Measurements from ENCODE around the gene THUMPD2.

The THUMPD2 gene

DNA sequence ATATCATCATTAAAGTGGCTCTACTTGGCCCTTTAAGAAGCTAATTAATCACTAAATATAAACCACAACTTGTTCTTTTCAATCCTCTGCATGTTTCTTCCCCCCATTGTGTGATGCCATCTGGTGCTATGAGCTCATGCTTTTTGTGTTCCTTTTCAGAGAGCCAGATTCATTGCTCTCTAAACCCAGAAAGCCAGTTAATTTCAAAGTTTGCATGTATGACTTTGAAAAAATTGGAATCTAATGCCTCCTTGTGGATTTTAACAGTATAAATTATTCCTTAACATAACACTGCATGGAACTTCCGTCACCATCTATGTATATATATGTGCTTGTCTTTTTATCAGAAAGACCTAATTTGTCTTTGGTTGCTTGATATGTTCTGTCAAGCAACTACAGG, 82.2 kb downstream of the THUMPD2 start:
- TF ChIP-seq, protein P1, sequence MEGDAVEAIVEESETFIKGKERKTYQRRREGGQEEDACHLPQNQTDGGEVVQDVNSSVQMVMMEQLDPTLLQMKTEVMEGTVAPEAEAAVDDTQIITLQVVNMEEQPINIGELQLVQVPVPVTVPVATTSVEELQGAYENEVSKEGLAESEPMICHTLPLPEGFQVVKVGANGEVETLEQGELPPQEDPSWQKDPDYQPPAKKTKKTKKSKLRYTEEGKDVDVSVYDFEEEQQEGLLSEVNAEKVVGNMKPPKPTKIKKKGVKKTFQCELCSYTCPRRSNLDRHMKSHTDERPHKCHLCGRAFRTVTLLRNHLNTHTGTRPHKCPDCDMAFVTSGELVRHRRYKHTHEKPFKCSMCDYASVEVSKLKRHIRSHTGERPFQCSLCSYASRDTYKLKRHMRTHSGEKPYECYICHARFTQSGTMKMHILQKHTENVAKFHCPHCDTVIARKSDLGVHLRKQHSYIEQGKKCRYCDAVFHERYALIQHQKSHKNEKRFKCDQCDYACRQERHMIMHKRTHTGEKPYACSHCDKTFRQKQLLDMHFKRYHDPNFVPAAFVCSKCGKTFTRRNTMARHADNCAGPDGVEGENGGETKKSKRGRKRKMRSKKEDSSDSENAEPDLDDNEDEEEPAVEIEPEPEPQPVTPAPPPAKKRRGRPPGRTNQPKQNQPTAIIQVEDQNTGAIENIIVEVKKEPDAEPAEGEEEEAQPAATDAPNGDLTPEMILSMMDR (IDR thresholded peaks at IDR 0.05; ENCODE audit: extremely low read depth, missing control alignments): no peak
- DNase-seq (ENCODE audit: low spot score): no peak

DNA sequence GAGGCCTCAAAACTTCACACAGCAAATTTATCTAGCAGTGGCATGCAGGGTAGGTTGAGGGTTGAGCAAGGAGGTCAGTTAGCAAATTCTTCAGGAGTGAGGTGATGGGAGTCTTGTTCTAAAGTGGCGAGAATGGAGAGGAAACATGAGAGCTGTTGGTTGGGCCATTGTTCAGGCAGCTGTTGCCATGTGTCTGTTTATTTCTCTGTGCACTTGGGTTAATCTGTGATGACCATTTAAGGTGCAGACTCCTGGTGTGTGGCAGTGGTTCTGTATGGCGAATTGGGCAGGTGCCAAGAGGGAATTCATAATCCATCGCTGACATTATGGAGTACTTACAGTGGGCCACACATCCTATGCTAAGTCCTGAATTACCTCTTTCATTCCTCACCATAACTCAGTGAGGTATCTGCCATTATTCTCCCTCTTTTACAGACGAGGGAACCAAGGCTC, 82.9 kb downstream of the THUMPD2 start:
- no peak for DNase-seq (ENCODE audit: low spot score)
- TF ChIP-seq, protein P1 (IDR thresholded peaks at IDR 0.05; ENCODE audit: extremely low read depth, missing control alignments): no peak

DNA sequence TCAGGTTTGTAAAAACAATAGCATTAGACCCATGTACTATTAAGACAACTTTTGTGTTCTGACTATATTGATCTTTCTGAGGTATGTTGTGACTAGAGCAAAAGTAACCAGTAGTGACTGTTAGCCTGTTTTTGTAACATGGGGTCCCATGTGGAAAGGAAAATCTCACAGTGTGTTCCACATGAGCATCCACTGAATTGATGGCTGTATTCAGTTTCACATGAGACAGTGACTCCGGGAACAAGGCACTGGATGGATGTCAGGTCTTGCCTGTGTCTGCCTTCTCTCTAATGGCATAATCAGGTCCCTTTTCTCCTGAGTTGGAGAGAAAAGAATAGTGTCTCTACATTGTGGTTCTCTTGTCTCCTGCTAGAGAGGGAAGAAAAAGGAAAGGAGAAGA, 85.8 kb downstream of the THUMPD2 start:
- no peak for DNase-seq (ENCODE audit: low spot score)
- TF ChIP-seq, protein P1 (IDR thresholded peaks at IDR 0.05; ENCODE audit: extremely low read depth, missing control alignments): no peak

DNA sequence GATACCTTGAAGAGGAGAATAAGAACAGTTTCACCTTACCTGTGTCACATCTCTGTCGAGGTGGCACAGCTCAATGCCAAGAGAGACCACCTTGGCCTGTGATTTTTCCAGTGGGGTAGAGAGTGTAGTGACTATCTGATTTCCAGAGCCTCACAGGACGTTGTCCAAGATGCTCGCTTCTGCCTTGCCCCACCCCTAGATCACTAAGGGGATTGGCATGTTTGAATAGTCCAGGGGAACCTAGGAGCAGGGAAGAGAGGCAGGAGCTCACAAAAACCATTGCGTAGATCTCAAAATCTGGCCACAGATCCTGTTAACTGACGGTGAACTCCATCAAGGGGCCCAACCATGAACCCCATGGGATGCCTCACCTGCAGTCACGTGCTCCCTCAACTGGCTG, 89.2 kb downstream of the THUMPD2 start:
- TF ChIP-seq, protein P1 (IDR thresholded peaks at IDR 0.05; ENCODE audit: extremely low read depth, missing control alignments): no peak
- no peak for DNase-seq (ENCODE audit: low spot score)

DNA sequence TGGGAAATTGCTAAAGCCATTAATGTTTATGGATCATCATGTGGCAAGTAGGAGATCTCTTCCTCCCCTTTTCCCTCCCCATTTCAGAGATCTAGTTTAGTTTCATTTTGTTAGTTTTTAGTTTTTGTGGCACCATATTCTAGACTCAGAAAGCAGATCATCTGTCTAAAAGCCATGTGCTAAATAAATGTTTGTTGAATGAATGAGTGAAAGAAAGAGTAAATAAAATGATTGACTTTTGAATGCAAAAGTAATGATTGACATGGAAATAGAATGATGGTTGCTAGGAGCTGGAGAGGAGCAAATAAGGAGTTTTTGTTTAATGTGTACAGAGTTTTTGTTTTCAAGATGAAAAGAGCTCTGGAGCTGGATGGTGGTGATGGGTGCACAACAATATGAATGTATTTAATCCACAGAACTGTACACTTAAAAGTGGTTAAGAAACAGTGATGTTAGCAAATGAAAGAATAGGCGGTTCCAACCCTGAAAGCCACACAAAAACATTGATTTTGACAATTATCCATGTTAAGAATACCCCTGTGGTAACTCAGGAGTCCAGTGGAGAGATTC, 89.7 kb downstream of the THUMPD2 start:
- DNase-seq (ENCODE audit: low spot score): no peak
- TF ChIP-seq, protein P1 (IDR thresholded peaks at IDR 0.05; ENCODE audit: extremely low read depth, missing control alignments): no peak

DNA sequence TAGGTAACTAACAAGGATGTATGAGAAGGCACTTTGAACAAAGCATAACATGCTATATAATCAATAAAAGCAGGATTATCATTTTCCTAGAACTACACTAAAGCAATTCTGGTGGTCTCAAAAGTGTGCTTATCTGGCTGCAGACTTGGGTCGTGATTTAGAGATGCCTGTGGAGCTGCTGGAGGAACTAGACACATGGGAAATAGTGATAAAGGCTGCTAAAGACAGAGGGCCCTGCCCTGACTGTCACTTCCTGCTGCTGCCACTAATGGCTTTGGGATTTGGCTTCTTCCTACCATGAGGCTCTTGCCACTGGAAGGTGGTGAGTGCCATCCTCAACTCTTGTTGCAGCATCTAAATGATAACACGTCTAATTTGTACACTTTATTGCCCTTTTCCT, 90.9 kb downstream of the THUMPD2 start:
- TF ChIP-seq, protein P1 (IDR thresholded peaks at IDR 0.05; ENCODE audit: extremely low read depth, missing control alignments): no peak
- no peak for DNase-seq (ENCODE audit: low spot score)

DNA sequence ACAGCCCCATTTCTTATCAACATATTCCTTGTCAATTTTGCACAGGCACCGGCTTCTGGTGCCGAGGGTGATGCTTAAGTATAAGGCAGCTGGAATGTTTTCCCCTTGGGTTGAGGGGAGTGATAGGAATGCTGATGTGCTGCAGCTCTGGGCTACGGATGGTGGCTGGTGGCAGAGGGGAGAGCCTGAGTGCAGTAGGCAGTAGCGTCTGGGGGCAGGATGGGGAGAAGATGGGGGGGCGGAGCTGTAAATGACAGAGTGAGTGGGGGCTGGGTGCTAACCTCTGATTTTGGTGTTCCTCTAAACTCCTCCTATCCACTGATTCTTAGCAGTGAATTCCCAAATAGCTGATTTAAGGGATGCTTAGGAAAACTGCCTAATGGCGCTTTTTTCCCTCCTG, 92.6 kb downstream of the THUMPD2 start:
- TF ChIP-seq, protein P1 (IDR thresholded peaks at IDR 0.05; ENCODE audit: extremely low read depth, missing control alignments): no peak
- no peak for DNase-seq (ENCODE audit: low spot score)
